A549 (cell line): ENCODE results near the gene SVIL.
"Not testable (repeated sequence)": the region's sequence is repeated elsewhere in the genome, so short reads cannot be mapped to it uniquely, and the experiment has no call there.

Experiments used
- KDM1A ChIP-seq: fragments of 200-600 bp; sonication (generic); IDR thresholded peaks from 2 replicates; pipeline ENCODE4 v1.6.1; 2016; ENCODE audit warnings: low read depth, mild to moderate bottlenecking
- POLR2A ChIP-seq: IDR thresholded peaks from 2 replicates; pipeline ENCODE4 v1.6.1; 2012; ENCODE audit warnings: mild to moderate bottlenecking, low read length
- RAD21 ChIP-seq, 2 experiments: fragments of >200 bp in 1 of 2; sonication (Bioruptor Twin) in 1 of 2; formaldehyde crosslinking in 1 of 2; IDR thresholded peaks in 1 of 2; conservative IDR thresholded peaks in 1 of 2; 2 replicates in 1 of 2; 3 replicates in 1 of 2; pipeline ENCODE4 v1.6.1; 2012 to 2018; ENCODE audit warnings: inconsistent platforms in 1 of 2
- RCOR1 ChIP-seq: fragments of 150-350 bp; IDR thresholded peaks from 2 replicates; pipeline ENCODE4 v1.6.1; 2014; ENCODE audit warnings: antibody characterized with exemption, low read length, low read depth
- TF ChIP-seq, protein P1 (sequence below): fragments of >200 bp; sonication (Bioruptor Twin); formaldehyde crosslinking; IDR thresholded peaks from 3 replicates; pipeline ENCODE4 v1.5.1; 2016
- TF ChIP-seq, protein P2 (sequence below): IDR thresholded peaks from 2 replicates; pipeline ENCODE4 v1.6.1; 2012
- TF ChIP-seq, protein P3 (sequence below): fragments of >200 bp; sonication (Bioruptor Twin); formaldehyde crosslinking; IDR thresholded peaks from 3 replicates; pipeline ENCODE4 v1.6.1; 2016

DNA sequence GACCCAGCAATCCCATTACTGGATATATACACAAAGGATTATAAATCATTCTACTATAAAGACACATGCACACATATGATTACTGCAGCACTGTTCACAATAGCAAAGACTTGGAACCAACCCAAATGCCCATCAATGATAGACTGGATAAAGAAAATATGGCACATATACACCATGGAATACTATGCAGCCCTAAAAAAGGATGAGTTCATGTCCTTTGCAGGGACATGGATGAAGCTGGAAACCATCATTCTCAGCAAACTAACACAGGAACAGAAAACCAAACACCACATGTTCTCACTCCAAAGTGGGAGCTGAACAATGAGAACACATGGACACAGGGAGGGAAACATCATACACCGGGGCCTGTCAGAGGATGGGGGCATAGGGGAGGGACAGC, 20.5 kb downstream of the SVIL start:
- TF ChIP-seq POLR2A; RCOR1; RAD21 (conservative IDR thresholded peaks at IDR 0.05 in 1 of 2, IDR thresholded peaks at IDR 0.05 in 1 of 2); KDM1A: not testable (repeated sequence)
- TF ChIP-seq, protein P1, sequence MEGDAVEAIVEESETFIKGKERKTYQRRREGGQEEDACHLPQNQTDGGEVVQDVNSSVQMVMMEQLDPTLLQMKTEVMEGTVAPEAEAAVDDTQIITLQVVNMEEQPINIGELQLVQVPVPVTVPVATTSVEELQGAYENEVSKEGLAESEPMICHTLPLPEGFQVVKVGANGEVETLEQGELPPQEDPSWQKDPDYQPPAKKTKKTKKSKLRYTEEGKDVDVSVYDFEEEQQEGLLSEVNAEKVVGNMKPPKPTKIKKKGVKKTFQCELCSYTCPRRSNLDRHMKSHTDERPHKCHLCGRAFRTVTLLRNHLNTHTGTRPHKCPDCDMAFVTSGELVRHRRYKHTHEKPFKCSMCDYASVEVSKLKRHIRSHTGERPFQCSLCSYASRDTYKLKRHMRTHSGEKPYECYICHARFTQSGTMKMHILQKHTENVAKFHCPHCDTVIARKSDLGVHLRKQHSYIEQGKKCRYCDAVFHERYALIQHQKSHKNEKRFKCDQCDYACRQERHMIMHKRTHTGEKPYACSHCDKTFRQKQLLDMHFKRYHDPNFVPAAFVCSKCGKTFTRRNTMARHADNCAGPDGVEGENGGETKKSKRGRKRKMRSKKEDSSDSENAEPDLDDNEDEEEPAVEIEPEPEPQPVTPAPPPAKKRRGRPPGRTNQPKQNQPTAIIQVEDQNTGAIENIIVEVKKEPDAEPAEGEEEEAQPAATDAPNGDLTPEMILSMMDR, result not testable (repeated sequence)
- TF ChIP-seq, protein P2, sequence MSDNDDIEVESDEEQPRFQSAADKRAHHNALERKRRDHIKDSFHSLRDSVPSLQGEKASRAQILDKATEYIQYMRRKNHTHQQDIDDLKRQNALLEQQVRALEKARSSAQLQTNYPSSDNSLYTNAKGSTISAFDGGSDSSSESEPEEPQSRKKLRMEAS, result not testable (repeated sequence)
- TF ChIP-seq, protein P3, sequence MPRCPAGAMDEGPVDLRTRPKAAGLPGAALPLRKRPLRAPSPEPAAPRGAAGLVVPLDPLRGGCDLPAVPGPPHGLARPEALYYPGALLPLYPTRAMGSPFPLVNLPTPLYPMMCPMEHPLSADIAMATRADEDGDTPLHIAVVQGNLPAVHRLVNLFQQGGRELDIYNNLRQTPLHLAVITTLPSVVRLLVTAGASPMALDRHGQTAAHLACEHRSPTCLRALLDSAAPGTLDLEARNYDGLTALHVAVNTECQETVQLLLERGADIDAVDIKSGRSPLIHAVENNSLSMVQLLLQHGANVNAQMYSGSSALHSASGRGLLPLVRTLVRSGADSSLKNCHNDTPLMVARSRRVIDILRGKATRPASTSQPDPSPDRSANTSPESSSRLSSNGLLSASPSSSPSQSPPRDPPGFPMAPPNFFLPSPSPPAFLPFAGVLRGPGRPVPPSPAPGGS, result not testable (repeated sequence)
